Breast epithelium (tissue), 3 donors: Measurements from ENCODE around the gene GLT6D1.

ENCODE experiments used
- POLR2AphosphoS5 ChIP-seq, 3 donors: sonication (generic); formaldehyde crosslinking; IDR thresholded peaks; one replicate each; pipeline ENCODE4 v1.6.1; 2017; ENCODE audit warnings: antibody characterized with exemption in 3 of 3
- TF ChIP-seq, protein P1 (sequence below), 3 donors: fragments of 450-650 bp; IDR thresholded peaks; one replicate each; pipeline ENCODE4 v1.5.1; 2016 to 2017; ENCODE audit warnings: antibody characterized with exemption in 3 of 3, mild to moderate bottlenecking in 3 of 3, moderate library complexity in 3 of 3

DNA sequence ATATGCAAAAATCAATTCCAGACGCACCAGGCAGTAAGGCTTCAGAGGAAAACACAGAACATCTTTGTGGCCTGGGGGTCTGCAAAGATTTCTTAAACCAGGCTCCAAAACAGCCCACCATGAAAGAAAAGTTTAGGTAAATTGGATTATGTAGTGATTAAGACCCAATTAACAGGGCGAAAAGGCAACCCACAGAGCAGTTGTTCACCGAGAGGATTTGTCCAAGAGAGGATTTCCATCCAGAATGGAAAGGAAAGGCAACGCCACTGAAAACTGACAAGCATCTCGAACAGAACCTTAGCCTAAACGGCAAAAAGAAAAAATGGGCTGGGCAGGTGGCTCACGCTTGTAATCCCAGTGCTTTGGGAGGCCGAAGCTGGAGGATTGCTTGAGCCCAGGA is 37.4 kb downstream of the GLT6D1 start:
- TF ChIP-seq, protein P1, sequence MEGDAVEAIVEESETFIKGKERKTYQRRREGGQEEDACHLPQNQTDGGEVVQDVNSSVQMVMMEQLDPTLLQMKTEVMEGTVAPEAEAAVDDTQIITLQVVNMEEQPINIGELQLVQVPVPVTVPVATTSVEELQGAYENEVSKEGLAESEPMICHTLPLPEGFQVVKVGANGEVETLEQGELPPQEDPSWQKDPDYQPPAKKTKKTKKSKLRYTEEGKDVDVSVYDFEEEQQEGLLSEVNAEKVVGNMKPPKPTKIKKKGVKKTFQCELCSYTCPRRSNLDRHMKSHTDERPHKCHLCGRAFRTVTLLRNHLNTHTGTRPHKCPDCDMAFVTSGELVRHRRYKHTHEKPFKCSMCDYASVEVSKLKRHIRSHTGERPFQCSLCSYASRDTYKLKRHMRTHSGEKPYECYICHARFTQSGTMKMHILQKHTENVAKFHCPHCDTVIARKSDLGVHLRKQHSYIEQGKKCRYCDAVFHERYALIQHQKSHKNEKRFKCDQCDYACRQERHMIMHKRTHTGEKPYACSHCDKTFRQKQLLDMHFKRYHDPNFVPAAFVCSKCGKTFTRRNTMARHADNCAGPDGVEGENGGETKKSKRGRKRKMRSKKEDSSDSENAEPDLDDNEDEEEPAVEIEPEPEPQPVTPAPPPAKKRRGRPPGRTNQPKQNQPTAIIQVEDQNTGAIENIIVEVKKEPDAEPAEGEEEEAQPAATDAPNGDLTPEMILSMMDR (IDR thresholded peaks at IDR 0.05) = no peak
- TF ChIP-seq POLR2AphosphoS5 (IDR thresholded peaks at IDR 0.05) = no peak
